Adipose tissue (tissue), 3 donors: ENCODE results near the gene SNRPD3. TPM values are rescaled to one million over a fixed set of nuclear protein-coding genes. Genes with fewer than 3 reads are reported as not detected.
"Not testable (repeated sequence)": the region's sequence is repeated elsewhere in the genome, so short reads cannot be mapped to it uniquely, and the experiment has no call there.

Experiments
- H3K27ac ChIP-seq: one replicate; pipeline ENCODE4 v1.5.1; 2013; ENCODE audit warnings: low read depth, low read length
- WGBS, 3 donors: extraction: QIAGEN DNeasy Blood & Tissue Kit; methylation state at CpG; one replicate each; pipeline ENCODE4 v1.1.7; 2013; 5-methylcytosine and 5-hydroxymethylcytosine counted together
- polyA plus RNA-seq, 3 donors: library from polyadenylated mRNA; stranded (reverse); fragments of 200-250 nt; gene quantifications; one replicate each; pipeline ENCODE4 v1.2.3, GENCODE V29; 2013
- donor health status: healthy with polysubstance abuse.
- donor health status: Bipolar disorder and iron deficiency.
- donor health status: healthy.

The SNRPD3 gene
- polyA plus RNA-seq, 3 donors = 39.6 to 107 (median 89.5) TPM

DNA sequence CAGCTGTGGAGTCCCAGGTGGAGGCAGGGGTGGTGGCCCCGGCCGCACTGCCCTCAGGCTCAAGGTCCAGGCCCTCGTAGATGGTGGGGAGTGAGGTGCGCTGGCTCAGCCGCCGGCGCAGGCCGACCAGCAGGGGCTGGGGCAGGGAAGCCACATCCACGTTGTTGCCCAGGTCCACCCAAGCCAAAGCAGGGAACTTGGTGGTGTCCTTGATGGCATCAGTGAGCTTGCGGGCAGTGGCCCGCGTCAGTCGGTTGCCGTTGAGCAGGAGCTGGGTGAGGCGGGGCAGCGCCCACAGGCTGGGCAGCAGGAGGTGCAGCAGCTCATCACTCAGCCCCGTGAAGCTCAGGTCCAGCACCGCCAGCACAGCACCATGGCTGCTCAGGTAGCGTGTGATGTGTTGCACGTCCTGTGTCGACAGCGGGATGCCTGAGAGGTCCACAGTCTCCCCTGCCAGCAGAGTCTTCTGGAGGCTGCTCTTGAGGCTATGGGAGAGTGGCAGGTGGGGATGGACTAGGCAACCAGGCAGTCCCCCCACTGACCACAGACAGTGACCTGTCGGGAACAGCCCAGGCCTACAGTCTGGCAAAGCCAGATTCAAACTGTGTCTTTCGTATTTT, 30.2 kb downstream of the SNRPD3 start:
- no peak overlapping the region for H3K27ac ChIP-seq
- 91 to 94% (median 94%) methylated on average over 24 of the region's 24 CpGs for WGBS, 3 donors

DNA sequence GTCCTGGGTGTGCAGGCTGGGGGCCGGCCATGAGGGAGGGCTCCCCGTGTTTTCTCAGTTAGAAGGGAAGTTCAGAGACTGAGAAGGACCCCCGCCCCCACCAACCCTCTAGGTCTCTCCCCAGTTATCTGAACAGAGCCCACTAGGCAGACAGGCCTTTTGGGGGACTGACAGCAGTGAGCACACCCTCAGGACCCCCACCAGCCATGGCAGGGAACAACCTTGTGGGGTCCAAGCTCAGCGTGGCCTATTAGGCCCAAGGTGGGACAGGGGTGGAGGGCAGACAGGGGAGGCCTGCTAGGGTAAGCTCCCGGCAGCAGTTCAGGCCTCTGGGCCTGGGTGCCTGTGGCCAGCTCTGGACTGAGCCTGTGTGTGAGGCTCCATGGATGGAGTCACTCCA, 31.5 kb downstream of the SNRPD3 start:
- 80 to 83% (median 81%) methylated on average over 5 of the region's 5 CpGs for WGBS, 3 donors
- no peak overlapping the region for H3K27ac ChIP-seq

DNA sequence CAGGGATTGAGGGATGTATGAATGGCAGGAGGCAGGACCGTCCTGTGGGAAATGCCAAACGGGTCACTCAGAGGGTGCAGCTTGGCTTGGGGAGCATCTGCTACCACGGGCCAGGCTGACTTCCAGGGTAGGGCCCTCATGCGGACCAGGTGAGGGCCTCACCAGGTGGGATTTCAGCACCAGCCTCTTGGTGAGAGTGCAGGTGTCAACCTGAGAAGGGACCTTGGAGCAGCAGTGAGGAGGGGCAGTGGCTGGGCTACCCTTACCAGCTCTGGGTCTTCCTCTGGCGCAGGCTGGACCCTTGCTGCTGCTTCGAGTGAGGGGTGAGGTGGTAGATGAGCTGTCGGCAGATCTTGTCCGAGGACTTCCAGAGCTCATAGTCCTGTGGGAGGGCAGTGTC, 32.1 kb downstream of the SNRPD3 start:
- 81 to 89% (median 81%) methylated on average over 8 of the region's 8 CpGs for WGBS, 3 donors
- H3K27ac ChIP-seq = no peak overlapping the region

DNA sequence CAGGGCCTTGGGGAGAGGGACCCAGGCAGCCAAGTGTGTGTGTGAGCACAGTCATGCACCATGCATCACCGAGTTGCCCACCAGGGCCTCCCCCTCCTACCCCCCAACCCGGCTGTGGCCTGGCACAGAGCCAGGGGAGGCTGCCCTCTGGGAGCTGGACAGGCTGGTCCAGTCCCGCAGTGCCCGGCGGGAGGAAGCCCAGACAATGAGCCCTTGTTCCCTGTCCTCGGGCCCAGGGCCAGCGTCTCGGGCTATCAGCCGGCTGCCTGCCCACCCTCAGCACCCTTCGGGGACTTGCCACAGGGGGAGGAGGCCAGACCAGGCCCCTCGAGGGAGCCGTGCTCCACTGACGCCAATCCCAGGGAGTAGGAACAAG, 32.6 kb downstream of the SNRPD3 start:
- 57 to 79% (median 64%) methylated on average over 13 of the region's 13 CpGs for WGBS, 3 donors
- H3K27ac ChIP-seq = no peak overlapping the region

DNA sequence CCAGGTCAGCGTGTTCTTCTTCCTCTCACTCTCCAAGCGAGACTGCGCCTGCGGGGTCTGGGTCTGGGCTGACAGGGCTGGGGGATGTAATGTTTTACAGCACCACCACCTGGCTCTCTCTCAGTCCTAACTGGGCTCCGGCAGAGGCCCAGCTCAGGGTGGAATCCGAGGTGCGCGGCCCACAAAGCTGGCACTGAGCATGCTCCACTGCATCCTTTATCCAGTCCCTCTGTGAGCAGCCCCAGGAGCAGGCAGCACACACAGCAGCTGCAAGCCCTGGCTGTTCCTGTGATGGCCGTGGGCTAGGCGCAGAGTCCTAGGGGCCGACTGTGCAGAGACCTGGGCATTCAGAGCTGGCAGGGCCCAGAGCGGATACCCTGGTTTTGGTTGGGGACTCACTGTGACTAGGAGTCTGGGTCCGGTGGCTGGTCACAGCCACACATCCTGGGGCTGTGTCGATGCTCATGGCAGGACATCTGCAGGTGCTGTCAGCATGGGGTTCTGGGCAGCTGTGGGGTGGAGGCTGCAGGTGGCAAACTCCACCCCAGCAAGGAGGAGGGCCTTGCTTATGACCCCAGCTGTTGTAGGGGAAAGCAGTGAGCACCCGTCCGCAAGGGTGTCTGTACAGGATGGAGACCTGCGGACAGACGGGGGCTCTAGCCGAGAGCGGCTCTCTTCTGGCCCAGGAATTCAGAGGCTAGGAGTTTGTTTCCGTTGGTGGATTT, 33.1 kb downstream of the SNRPD3 start:
- H3K27ac ChIP-seq = no peak overlapping the region
- 75 to 92% (median 88%) methylated on average over 21 of the region's 21 CpGs for WGBS, 3 donors

DNA sequence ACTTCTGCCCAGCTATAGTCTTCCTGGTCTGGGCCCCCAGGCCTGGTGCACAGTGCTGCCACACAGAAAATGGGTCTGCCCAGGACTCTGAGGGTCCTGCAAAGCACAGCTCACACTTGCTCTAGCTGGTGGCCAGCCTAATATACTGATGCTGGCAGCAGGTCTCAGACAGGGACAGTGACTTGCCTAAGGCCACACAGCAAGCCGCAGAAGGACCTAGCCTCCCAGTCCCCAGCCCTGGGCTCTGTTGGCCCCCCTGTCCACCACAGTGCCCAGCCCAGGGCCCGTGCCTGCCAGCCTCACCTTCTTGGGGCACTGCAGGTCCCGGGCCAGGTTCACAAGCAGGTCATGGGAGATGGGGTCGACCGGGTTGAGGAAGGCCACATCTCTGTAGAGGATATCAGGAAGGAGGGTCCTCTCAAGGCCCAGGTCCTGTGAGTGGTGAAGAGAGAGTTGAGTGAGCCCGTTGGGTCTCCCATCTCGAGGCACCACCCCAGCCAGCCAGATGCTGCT, 33.8 kb downstream of the SNRPD3 start:
- H3K27ac ChIP-seq = no peak overlapping the region
- 86 to 92% (median 88%) methylated on average over 7 of the region's 7 CpGs for WGBS, 3 donors

DNA sequence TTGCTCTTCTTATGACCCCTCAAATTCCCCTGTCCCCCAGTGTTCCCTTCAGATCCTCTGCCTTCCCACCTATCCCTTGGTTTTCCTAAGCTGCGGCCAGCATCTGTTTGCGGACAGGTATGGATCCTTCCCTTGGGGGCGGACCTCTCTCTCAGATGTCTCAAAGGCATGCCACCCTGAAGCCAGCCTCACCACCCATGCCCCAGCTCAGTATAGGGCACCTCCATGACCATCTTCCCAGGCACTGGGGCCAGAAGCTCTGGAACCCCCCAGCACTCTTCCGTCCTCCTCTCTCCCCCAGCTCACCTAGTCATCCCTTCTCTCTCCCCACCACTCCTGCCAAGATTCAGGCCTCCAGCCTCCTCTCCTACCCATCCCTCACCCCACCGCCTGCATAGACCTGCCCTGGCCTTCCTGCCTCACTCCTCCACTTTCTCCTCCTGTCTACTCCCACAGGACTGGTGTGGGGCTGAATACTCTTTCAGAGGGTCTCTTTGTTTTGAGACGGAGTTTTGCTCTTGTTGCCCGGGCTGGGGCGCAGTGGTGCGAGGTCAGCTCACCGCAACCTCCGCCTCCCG, 34.9 kb downstream of the SNRPD3 start:
- no peak overlapping the region for H3K27ac ChIP-seq
- WGBS, 3 donors = 96 to 98% (median 96%) methylated on average over 12 of the region's 12 CpGs

DNA sequence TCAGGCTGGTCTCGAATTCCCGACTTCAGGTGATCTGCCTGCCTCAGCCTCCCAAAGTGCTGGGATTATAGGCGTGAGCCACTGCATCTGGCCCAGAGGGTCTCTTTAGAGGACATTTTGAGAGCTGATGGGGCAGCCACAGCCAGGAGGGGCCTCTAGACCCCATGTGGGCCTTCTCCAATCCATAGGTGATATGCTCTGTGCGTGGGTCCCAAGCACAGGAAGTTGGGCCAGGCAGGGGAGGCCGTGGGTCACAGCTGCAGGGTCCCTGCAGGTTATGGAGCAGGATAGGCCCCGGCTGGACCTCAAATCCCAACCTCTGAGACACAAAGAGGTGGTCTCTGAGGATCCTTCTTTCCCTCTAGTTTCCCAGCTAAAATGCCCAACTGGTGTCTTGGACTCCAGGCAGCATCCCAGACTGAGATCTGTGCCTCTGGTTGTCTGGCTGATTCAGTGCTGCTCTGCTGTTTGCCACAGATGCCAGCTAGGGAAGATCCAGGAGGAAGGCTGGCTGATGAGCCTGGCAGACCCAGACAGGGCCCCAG, 35.6 kb downstream of the SNRPD3 start:
- 91 to 95% (median 93%) methylated on average over 6 of the region's 6 CpGs for WGBS, 3 donors
- H3K27ac ChIP-seq = no peak overlapping the region

DNA sequence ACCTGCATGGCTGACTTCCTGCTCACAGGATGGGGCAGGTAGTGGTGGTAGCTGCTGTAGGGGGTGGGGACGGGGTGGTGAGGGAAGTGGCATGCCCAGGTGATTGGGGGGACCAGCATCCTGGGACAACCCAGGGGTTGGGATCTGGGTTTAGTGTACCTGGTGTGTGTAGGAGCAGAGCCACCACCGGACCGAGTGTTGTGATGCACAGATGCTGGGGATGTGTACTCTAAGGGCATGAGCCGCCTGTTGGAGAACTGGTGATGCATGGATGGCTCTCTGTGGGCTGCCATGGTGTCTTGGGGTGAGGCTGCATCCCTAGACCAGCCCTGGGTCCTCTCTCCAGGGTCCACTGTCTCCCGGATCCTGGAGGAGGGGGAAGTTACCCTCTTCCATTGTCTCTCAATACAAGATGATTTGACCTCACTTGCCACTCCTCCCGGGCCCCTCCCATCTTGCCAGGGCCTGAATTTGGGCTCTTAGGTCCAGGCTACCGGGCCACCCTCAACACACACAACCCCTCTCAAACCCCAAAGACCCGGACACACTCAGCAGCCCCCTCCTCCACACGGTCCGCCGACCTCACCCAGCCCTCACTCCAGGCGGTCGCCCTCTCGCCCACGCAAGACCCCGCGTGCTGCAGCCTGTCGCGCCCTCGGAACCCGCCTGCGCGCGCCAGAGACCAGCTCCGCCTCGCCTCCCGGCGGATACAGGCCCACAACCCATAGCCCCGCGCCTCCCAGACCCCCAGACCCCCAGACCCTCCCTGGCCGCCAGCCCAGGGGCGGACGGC, 36.5 kb downstream of the SNRPD3 start:
- no peak overlapping the region for H3K27ac ChIP-seq
- WGBS, 3 donors = 10 to 13% (median 12%) methylated on average over 29 to 33 of the region's 33 CpGs

DNA sequence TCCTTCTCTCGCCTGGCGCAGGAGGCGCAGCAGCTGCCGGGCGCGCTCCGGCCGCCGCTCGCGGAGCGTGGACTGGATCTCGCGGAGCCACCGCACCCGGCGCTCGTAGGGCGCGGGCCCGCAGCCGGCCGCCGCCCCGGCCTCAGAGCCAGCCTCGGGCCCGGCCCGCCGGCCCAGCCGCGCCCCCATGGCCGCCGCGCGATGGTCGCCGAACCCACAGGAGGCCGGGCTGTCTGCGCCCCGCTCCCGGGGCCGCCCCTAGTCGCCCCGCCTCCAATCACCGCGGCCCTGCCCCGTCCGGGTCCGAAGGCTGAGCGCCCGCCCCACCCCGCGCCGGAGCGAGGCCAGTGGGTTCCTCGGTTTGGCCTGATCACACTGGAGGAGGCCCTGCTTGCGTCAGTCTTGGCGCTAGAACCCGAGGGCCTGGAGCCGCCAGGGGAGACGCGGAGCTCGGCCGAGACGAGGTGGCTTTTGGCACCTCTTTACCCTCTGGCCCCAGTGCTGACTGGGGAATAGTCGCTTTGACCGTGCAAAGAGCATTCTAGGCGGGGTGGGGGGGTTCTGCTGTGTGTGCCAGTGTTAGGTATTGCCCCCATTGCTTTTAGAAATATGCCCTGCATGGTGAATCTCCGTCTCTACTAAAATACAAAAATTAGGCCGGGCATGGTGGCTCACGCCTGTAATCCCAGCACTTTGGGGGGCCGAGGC, 37.2 kb downstream of the SNRPD3 start, which contains the start of gene LRRC75B:
TSS of gene LRRC75B (minus strand) at position 223 of the 708 bp plus-strand sequence. CDS start at position 189, 34 bp downstream.
- no peak within 1 kb of the TSS for H3K27ac ChIP-seq
- 4 to 10% (median 5%) methylated on average over 35 to 72 of the region's 72 CpGs for WGBS, 3 donors

DNA sequence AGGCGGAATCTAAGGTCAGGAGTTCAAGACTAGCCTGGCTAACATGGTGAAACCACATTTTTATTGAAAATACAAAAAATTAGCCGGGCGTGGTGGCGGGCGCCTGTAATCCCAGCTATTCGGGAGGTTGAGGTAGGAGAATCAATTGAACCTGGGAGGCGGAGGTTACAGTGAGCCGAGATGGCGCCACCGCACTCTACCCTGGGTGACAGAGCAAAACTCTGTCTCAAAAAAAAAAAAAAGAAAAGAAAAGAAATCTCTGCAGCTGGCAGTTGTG, 37.7 kb downstream of the SNRPD3 start:
- WGBS, 3 donors = 80 to 89% (median 84%) methylated on average over 10 of the region's 10 CpGs
- H3K27ac ChIP-seq = not testable (repeated sequence)

DNA sequence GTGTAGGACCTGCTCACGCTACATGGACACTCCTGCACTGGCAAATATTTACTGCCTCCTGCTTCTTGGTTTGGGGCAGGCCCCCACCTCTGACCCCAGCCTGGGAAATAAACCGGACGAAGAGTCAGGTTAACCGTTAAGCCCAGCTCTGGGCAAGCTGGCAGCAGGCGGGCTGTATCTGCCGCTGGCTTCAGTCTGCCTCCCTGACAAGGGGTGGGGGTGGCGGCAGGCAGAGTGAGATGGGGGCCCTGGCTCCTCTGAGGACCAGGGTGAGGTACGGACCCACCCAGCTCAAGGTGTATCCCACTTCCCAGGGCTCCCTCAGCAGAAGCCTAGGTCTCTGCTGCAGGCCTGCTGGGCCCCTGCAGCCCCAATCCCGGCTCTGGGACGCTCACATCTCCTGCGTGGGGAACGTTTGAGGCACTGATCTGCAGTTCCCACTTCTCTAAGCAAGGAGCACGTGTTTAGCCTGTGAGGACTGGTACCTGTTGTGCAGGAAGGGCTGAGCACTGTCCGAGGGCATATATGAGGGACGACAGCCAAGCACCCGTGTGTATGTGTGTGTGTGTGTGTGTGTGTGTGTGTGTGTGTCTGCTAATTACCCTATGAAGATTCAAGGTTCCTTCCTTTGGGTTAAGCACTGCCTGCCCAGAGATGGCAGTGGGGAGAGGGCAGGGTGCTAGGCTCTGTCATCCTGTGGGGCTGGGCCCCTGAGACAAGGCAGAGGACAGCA, 38.2 kb downstream of the SNRPD3 start:
- 34 to 78% (median 72%) methylated on average over 16 of the region's 16 CpGs for WGBS, 3 donors
- no peak overlapping the region for H3K27ac ChIP-seq

DNA sequence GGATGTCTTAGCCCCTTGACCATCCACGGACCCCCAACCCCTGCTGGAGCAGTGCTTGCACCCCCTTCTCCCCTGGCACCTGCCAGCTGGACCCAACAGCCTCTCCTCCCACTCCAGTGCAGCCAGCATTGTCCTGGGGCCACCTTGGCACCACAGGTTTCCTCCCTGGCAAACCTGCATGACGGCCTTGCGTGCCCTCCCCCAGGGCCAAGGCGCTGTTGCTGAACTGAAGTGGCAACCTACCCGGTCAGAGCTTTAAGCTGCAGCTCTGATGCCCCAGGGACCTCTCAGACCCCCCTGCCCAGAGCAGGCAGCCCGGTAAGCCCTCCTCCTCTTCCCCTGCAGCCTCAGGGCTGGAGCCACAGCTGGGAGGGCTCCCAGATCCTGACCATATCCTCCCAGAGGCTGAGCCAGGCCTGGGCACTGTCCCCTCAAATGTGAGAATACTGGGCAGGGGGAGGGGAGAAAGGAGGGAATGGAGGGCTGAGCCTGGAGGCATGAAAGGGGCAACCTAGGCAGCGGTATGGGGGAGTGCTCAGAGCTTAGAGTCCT, 38.8 kb downstream of the SNRPD3 start:
- 34 to 82% (median 81%) methylated on average over 7 of the region's 7 CpGs for WGBS, 3 donors
- H3K27ac ChIP-seq = no peak overlapping the region

DNA sequence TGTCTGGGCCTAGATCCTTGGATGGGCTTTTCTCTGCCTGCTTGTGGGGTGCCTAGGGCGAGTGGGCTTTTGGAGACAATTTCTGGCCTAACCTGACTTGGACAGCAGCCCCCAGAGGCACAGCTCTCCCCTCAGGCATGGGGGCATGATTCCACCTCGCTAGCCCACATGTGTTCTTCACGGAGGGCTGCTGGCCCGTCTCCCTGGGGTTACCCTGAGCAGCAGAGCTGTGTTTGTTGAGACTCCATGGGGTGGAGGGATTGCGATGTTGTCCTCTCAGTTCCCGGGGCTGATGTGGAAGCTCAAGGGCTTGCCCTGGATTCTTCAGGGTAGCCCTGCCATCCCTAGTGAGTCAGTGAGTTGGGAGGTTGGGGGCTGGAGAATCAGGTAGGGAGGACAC, 39.4 kb downstream of the SNRPD3 start:
- H3K27ac ChIP-seq = no peak overlapping the region
- WGBS, 3 donors = 94 to 96% (median 96%) methylated on average over 6 of the region's 6 CpGs

DNA sequence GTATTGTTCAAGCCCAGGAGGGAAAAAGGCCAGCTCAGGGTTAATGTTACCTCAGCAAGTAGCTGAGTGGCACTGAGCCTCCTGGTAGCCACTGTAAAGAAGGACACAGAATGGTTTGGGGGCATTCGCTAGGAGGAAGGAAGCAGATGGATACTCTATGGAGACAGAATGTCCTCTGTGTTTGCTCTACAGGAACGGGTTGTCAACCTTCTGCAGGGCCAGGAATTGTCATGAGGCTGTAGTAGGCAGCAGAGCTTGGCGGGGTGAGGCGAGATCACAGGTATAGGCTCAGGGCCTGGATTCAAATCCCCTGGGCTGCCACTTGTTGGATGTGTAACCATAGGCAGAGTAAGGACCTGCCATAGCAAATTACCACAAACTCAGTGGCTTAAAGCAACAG, 40.1 kb downstream of the SNRPD3 start:
- WGBS, 3 donors = 84 to 93% (median 88%) methylated on average over 4 of the region's 4 CpGs

DNA sequence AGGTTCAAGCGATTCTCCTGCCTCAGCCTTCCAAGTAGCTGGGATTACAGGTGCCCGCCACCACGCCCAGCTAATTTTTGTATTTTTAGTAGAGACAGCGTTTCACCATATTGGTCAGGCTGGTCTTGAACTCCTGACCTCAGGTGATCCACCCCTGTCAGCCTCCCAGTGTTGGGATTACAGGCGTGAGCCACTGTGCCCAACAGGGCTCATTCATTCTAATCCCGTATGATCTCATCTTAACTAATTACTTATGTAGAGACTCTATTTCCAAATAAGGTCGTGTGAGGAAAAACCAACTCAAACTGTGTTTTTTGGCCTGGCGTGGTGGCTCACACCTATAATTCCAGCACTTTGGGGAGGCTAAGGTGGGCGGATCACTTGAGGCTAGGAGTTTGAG, 41.3 kb downstream of the SNRPD3 start:
- 88 to 94% (median 92%) methylated on average over 9 of the region's 9 CpGs for WGBS, 3 donors

More for the DNA sequence above, 40.1 kb downstream of the SNRPD3 start:
- no peak overlapping the region for H3K27ac ChIP-seq

DNA sequence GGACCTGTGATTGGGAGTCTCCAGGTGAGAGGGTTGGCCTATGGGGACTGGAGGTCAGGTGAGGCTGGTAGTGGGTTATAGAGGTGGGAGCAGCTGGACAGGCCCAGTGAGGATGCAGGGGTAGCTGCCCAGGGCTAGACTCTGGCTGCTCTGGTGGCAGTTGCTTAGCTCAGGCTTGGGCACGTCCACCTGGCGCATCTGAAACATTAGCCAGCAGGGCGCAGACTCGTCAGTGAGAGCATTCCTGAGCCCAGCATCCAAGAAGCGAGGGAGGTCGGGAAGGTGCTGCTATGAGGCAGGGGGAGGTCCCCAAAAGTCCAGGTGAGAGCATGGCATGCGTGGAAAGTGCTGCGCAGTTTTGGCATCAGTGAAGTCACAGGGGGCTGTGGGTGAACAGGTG, 43.7 kb downstream of the SNRPD3 start:
- WGBS, 3 donors = 82 to 89% (median 86%) methylated on average over 8 of the region's 8 CpGs
- no peak overlapping the region for H3K27ac ChIP-seq

More for the DNA sequence above, 41.3 kb downstream of the SNRPD3 start:
- not testable (repeated sequence) for H3K27ac ChIP-seq
